GM19043 (cell line): Measurements from ENCODE around the gene HLA-DRB1.
"Not testable (repeated sequence)": the region's sequence is repeated elsewhere in the genome, so short reads cannot be mapped to it uniquely, and the experiment has no call there.

Experiments
- ATAC-seq: cut with Tn5 transposase; IDR thresholded peaks from one replicate; pipeline ENCODE4 v1.9.1; 2021; ENCODE audit warnings: low read depth; ENCODE audit not compliant: unreplicated experiment

HLA-DRB1 gene

DNA sequence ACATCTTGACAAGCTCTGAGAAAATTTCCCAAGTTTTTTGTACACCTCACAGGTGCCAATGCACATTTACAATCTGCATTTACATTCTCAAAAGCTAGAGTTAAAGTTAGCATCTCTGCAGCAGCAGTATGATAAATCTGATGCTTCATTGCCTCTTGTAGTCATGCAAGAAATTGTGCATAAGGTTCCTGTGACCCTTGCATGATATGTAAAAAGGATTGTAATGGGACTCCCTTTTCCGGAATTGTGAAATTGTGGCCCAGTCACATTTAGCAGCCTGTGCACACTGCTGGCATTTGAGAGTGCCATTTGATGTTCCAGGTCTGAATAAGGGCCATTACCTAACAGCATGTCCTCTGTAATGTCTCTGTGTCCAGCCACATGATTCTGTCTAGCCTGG is 24.1 kb downstream of the HLA-DRB1 start:
- no peak for ATAC-seq

- no peak for ATAC-seq
These were observed 26.7 kb downstream of the HLA-DRB1 start for GRCh38 chr6:32562940-32563339.

- ATAC-seq: no peak
These were observed 29.9 kb downstream of the HLA-DRB1 start for GRCh38 chr6:32559747-32560146.

GRCh38 chr6:32558426-32559057 is 31.1 kb downstream of the HLA-DRB1 start:
- no peak for ATAC-seq

GRCh38 chr6:32554116-32554965 is 35.3 kb downstream of the HLA-DRB1 start:
- no peak for ATAC-seq

GRCh38 chr6:32553037-32553742 is 36.5 kb downstream of the HLA-DRB1 start:
- ATAC-seq: no peak

- ATAC-seq: no peak
These were observed 38.2 kb downstream of the HLA-DRB1 start for GRCh38 chr6:32551410-32551809.

- no peak for ATAC-seq
These were observed 49.8 kb downstream of the HLA-DRB1 start for GRCh38 chr6:32539839-32540238.

GRCh38 chr6:32530431-32530793 is 59.2 kb downstream of the HLA-DRB1 start:
- not testable (repeated sequence) for ATAC-seq

- no peak for ATAC-seq
These were observed 59.8 kb downstream of the HLA-DRB1 start, which contains the start of gene HLA-DRB5 for GRCh38 chr6:32529697-32530430. Gene HLA-DRB5, minus strand, starts transcription at chr6:32530287. Its CDS starts 63 bp downstream, at chr6:32530224.
